ENCODE measurements around the gene CD40. TPM values are rescaled to one million over a fixed set of nuclear protein-coding genes. Genes with fewer than 3 reads are reported as not detected.

The CD40 gene
- polyA plus RNA-seq, 6 donors from 2014 or later, result 273 to 368 (median 312) TPM

- H3K27ac Mint-ChIP-seq, result no peak overlapping the region
- H3K36me3 Mint-ChIP-seq, result no peaks in the 10 kb centered on the region
- no peak overlapping the region for H3K4me3 Mint-ChIP-seq
- no peak for DNase-seq
- peaks cover 0 to 9% (median 0%) of the 10 kb centered on the region in 3 donors for H3K4me1 Mint-ChIP-seq
- H3K27me3 Mint-ChIP-seq, result peaks cover 64 to 87% (median 83%) of the 10 kb centered on the region in 3 donors
- ATAC-seq (ENCODE audit: low read depth in 2 of 2), result no peak
- H3K9me3 Mint-ChIP-seq, result no peaks in the 10 kb centered on the region
Observed at GRCh38 chr20:46168438-46168837, 50.3 kb downstream of the CD40 start.

- Mint-ChIP-seq H3K27me3 (peaks cover 61 to 86% (median 83%) of the 10 kb centered on the region in 3 donors), H3K4me3 (no peak overlapping the region), H3K27ac (no peak overlapping the region), H3K9me3 (no peaks in the 10 kb centered on the region), H3K36me3 (no peaks in the 10 kb centered on the region), H3K4me1 (peaks cover 0 to 9% (median 0%) of the 10 kb centered on the region in 3 donors)
- DNase-seq (no peak), ATAC-seq (ENCODE audit: low read depth in 2 of 2) (no peak)
Observed at GRCh38 chr20:46169245-46170171, 51.4 kb downstream of the CD40 start.

DNA sequence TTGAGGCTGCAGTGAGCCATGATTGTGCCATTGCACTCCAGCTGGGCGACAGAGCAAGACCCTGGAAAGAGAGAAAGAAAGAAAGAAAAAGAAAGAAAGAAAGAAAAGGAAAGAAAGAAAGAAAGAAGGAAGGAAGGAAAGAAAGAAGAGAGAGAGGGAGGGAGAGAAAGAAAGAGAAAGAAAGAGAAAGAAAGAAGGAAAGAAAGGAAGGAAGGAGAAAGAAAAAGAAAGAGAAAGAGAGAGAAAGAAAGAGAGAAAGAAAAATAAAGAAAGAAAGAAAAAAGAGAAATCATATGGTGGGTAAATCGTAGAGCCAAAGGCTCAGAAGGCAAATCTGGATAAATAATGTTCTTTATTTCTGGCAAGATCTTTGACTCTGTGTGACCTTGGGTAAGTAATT is 53.4 kb downstream of the CD40 start:
- Mint-ChIP-seq H3K4me3 (no peak overlapping the region), H3K36me3 (no peaks in the 10 kb centered on the region), H3K27ac (peak overlapping the region in 2 of 6 donors; percentile 67 to 79), H3K9me3 (no peaks in the 10 kb centered on the region), H3K27me3 (peaks cover 61 to 88% (median 85%) of the 10 kb centered on the region in 3 donors), H3K4me1 (peaks cover 0 to 9% (median 8%) of the 10 kb centered on the region in 3 donors)
- ATAC-seq (ENCODE audit: low read depth in 2 of 2) (no peak), DNase-seq (no peak)

DNA sequence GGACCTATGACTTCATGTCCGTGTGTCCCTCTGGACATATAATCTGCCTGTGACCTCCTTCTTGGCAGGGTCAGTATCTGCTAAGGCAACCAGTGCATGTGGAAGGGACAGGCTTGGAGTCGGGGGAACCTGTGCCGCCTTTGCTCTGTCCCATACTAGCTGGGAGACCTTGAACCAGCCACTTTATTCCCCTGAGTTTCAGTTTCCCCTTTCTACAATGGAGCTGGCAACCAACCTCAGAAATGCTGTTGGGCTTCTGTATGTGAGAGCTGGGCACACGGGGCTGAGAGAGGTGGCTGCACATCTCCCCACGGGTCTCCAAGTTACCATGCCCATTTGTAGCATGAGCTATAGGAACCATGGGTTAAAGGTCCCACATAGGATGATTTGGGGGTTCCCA is 53.8 kb downstream of the CD40 start:
- ATAC-seq (ENCODE audit: low read depth in 2 of 2) (no peak), DNase-seq (no peak)
- Mint-ChIP-seq H3K27me3 (peaks cover 57 to 87% (median 85%) of the 10 kb centered on the region in 3 donors), H3K4me1 (peaks cover 0 to 9% (median 8%) of the 10 kb centered on the region in 3 donors), H3K4me3 (no peak overlapping the region), H3K9me3 (no peaks in the 10 kb centered on the region), H3K27ac (peak overlapping the region in 2 of 6 donors; percentile 69 to 79), H3K36me3 (no peaks in the 10 kb centered on the region)

DNA sequence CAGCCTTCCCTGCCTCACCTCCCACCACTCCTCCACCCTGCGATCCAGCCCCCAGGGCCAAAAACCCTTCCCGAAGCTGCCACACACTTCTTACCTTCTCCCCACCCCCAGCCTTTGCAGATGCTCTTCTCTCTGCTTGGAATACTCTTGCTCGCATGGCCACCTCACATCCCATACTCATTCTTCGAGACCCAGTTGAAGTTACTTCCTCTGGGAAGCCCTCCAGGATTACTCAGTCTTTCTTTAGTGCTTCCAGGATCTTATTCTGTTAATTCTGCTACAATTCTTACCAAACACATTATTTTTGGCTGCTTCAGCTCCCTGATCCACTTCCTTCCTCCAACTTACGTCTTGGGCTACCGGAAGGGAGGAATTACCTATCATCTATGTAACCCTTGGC is 54.3 kb downstream of the CD40 start:
- DNase-seq (no peak), ATAC-seq (ENCODE audit: low read depth in 2 of 2) (no peak)
- Mint-ChIP-seq H3K4me1 (peaks cover 0 to 9% (median 8%) of the 10 kb centered on the region in 3 donors), H3K36me3 (no peaks in the 10 kb centered on the region), H3K4me3 (peak overlapping the region in 1 of 8 donors; percentile 55), H3K9me3 (no peaks in the 10 kb centered on the region), H3K27ac (peak overlapping the region in 1 of 6 donors; percentile 69), H3K27me3 (peaks cover 54 to 85% (median 84%) of the 10 kb centered on the region in 3 donors)

GRCh38 chr20:46172961-46173536 is 54.9 kb downstream of the CD40 start:
- DNase-seq, result no peak
- Mint-ChIP-seq H3K27me3 (peaks cover 50 to 86% (median 85%) of the 10 kb centered on the region in 3 donors), H3K9me3 (no peaks in the 10 kb centered on the region), H3K36me3 (no peaks in the 10 kb centered on the region), H3K4me3 (no peak overlapping the region), H3K4me1 (peaks cover 0 to 9% (median 8%) of the 10 kb centered on the region in 3 donors), H3K27ac (no peak overlapping the region)
- no peak for ATAC-seq (ENCODE audit: low read depth in 2 of 2)

DNA sequence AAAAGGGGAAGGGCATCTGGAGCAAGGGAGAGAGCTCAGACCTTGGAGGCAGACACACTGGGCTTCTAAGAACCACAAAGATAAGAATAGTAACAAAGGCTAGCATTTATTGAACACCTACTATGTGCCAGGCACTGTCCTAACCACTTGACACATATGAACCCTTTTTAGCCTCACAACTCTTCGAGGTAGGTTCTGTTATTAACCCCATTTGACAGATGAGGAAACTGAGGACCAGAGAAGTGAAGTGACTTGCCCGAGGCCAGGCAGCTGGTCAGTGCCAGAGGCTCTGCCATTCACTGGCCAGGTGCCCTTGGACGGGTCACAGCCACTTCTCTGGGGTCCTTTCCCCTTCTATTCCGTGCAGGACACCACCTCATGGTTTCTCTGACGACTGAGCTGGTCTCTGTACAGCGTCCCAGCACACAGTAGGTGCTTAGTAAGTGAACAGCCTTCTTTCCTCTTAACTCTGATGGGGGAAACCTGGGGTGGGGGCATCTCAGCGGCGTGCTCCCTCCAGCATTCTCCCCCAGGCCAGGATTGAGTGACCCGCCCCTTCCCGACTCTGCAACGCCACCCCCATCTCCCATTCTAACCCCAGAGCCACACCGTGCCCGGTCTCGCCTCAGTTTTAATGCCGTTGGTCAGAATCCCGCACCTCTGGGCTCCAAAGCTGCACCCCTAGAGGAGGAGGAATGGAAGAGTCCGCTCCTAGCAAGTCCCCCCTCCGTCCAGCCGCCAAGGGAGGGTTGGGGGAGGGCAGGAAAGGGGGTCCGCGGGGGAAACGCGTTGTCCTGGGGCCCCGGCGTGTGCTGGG is 55.7 kb downstream of the CD40 start:
- H3K27ac Mint-ChIP-seq, result no peak overlapping the region
- DNase-seq (no peak), ATAC-seq (ENCODE audit: low read depth in 2 of 2) (no peak)
- peaks cover 0 to 9% (median 8%) of the 10 kb centered on the region in 3 donors for H3K4me1 Mint-ChIP-seq
- H3K4me3 Mint-ChIP-seq, result no peak overlapping the region
- H3K36me3 Mint-ChIP-seq, result no peaks in the 10 kb centered on the region
- no peaks in the 10 kb centered on the region for H3K9me3 Mint-ChIP-seq
- peaks cover 51 to 86% (median 85%) of the 10 kb centered on the region in 3 donors for H3K27me3 Mint-ChIP-seq

- peak; percentile 71 for DNase-seq
- H3K36me3 Mint-ChIP-seq, result no peaks in the 10 kb centered on the region
- H3K4me1 Mint-ChIP-seq, result peaks cover 0 to 9% (median 8%) of the 10 kb centered on the region in 3 donors
- peak; percentile 95 to 97 for ATAC-seq (ENCODE audit: low read depth in 2 of 2)
- H3K9me3 Mint-ChIP-seq, result no peaks in the 10 kb centered on the region
- H3K27me3 Mint-ChIP-seq, result peaks cover 46 to 86% (median 85%) of the 10 kb centered on the region in 3 donors
- peak overlapping the region in 1 of 8 donors; percentile 12 for H3K4me3 Mint-ChIP-seq
- H3K27ac Mint-ChIP-seq, result peak overlapping the region in 1 of 6 donors; percentile 55
Observed at GRCh38 chr20:46174469-46175126, 56.5 kb downstream of the CD40 start.

- peaks cover 0 to 9% (median 8%) of the 10 kb centered on the region in 3 donors for H3K4me1 Mint-ChIP-seq
- H3K36me3 Mint-ChIP-seq, result no peaks in the 10 kb centered on the region
- H3K9me3 Mint-ChIP-seq, result no peaks in the 10 kb centered on the region
- peak overlapping the region in 3 of 8 donors; percentile 18 to 50 (median 35) for H3K4me3 Mint-ChIP-seq
- H3K27me3 Mint-ChIP-seq, result peaks cover 46 to 86% (median 85%) of the 10 kb centered on the region in 3 donors
- H3K27ac Mint-ChIP-seq, result peak overlapping the region in 3 of 6 donors; percentile 22 to 55 (median 38)
- ATAC-seq (ENCODE audit: low read depth in 2 of 2) (no peak), DNase-seq (no peak)
Observed at GRCh38 chr20:46175127-46175494, 57.0 kb downstream of the CD40 start.

- Mint-ChIP-seq H3K36me3 (no peaks in the 10 kb centered on the region), H3K4me1 (peaks cover 0 to 8% (median under 1%) of the 10 kb centered on the region in 3 donors), H3K9me3 (peaks cover 0 to 5% (median 0%) of the 10 kb centered on the region in 7 donors), H3K4me3 (no peak overlapping the region), H3K27ac (no peak overlapping the region), H3K27me3 (peaks cover 40 to 83% (median 81%) of the 10 kb centered on the region in 3 donors)
- ATAC-seq (ENCODE audit: low read depth in 2 of 2), result no peak
- DNase-seq, result no peak
Observed at GRCh38 chr20:46176739-46177378, 58.7 kb downstream of the CD40 start.

GRCh38 chr20:46177768-46178167 is 59.7 kb downstream of the CD40 start:
- Mint-ChIP-seq H3K27me3 (peaks cover 31 to 83% (median 81%) of the 10 kb centered on the region in 3 donors), H3K9me3 (peaks cover 0 to 5% (median 0%) of the 10 kb centered on the region in 7 donors), H3K27ac (no peak overlapping the region), H3K4me1 (peaks cover 0 to 8% (median 0%) of the 10 kb centered on the region in 3 donors), H3K4me3 (no peak overlapping the region), H3K36me3 (no peaks in the 10 kb centered on the region)
- ATAC-seq (ENCODE audit: low read depth in 2 of 2) (no peak), DNase-seq (no peak)

DNA sequence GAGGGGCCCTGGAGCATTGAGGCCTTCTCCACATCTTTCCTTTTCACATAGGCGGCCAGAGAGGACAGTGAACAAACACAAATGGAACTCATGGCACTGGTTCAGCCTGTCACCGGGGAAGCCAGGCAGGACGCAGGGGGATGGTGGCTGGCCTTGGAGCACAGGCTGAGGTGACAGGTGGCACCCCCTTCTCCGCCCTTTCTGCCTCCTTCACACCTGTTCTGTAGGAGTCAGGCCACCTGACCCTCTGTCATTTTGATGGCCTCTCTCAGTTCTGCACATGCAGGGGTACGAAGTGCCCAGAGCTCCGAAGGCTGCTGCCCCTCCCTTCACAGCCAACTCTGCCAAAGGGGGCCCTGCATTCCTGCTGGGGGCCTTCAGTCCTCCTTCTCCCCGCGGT is 60.8 kb downstream of the CD40 start:
- peaks cover 0 to 5% (median 0%) of the 10 kb centered on the region in 7 donors for H3K9me3 Mint-ChIP-seq
- no peaks in the 10 kb centered on the region for H3K36me3 Mint-ChIP-seq
- H3K4me3 Mint-ChIP-seq, result no peak overlapping the region
- DNase-seq (no peak), ATAC-seq (ENCODE audit: low read depth in 2 of 2) (no peak)
- peak overlapping the region in 1 of 6 donors; percentile 84 for H3K27ac Mint-ChIP-seq
- peaks cover 22 to 76% (median 69%) of the 10 kb centered on the region in 3 donors for H3K27me3 Mint-ChIP-seq
- H3K4me1 Mint-ChIP-seq, result peaks cover 0 to 8% (median 0%) of the 10 kb centered on the region in 3 donors

Data from naive B cell (primary cell).